HG03095 (cell line): ENCODE data around the gene COX6A1.
A peak's percentile ranks its signal among the peaks of the same experiment; 100 is the strongest.
"Not testable (repeated sequence)": the region's sequence is repeated elsewhere in the genome, so short reads cannot be mapped to it uniquely, and the experiment has no call there.

Experiments used
- ATAC-seq: cut with Tn5 transposase; IDR thresholded peaks from one replicate; pipeline ENCODE4 v1.9.1; 2021; ENCODE audit warnings: moderate library complexity; ENCODE audit not compliant: unreplicated experiment

COX6A1 gene

DNA sequence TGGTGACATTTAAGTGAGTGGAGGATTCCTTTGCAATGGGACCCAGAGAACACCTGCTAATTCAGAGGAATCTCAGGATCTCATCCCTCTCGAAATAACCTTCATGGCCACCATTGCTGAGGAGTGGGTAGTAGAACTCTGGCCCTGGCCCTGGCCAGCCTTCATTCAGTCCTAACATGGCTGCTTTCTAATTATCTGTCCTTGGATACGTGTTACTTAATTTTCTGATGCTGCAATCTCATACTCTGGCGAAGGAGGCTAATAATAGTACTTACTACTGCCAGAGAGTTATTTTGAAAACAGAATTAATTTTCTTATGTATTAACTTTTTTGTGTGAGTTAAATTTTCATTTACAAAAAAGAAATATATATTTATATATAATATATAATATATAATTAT is 12.1 kb upstream of the COX6A1 start:
- ATAC-seq = no peak

DNA sequence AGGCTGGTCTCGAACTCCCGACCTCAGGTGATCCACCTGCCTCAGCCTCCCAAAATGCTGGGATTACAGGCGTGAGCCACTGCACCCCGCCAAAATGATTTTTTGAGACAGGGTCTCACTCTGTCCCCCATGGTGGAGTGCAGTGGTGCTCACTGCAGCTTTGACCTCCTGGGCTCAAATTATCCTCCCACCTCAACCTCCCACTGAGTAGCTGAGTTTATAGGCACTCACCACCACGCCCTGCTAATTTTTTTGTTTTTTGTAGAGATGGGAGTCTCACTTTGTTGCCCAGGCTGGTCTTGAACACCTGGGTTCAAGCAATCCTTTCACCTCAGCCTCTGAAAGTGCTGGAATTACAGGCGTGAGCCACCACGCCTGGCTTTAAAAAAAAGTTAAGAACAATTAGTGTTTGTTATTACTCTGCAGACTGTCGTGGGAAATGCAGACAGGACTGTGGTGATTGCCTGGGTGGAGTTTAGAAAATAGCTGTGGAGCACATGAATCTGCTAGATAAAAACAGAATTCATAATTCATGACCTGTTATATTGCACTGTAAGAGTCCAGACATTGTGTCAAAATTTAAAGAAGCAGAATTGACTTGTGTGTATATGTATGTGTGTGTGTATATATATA is 9.2 kb upstream of the COX6A1 start:
- no peak for ATAC-seq

DNA sequence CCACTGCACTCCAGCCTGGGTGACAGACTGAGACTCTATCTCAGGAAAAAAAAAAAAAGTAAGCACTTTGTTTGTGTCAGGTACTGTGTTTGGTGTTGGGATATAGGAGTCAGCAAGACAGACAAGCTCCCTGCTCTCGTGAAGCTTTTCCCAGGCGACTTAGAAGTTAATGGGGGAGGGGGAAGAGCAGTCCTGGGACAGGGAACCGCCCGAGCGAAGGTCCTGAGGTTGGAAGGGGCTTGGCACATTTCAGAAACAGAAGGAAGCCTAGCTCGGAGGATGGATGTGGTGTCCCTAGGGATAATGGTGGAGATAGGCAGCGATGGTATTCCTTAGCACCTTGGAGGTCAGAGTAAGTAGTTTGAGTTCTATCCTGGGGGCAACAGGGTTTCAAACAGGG is 8.5 kb upstream of the COX6A1 start:
- no peak for ATAC-seq

DNA sequence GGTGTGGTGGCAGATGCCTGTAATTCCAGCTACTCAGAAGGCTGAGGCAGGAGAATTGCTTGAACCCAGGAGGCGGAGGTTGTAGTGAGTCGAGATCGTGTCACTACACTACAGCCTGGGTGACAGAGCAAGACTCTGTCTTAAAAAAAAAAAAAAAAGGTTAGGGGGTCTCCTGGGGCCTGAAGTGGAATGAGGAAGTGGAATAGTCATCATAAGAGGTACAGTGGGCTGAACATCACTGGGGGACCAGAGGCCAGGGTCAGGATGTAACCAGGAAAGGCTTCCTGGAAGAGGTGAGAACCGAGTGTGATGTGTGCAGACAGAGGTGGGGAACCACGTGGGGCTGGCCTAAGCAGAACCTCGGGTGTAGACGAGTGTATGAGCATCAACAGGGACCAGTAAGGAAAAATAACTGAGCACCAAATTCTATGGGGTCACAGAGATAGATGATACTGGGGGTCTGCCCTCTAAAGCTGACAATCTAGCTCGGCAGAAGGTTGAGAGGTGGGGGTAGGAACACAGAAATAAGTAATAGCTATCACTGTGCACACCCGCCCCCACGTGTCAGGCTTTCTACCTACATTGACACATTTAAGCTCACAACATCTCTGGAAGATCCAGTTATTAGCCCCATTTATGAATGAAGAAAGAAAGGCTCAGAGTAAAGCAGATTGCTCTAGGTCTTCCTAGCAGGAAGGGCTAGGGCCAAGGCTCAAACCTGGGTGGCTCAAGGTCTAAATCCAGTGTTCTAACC is 5.0 kb upstream of the COX6A1 start:
- no peak for ATAC-seq

DNA sequence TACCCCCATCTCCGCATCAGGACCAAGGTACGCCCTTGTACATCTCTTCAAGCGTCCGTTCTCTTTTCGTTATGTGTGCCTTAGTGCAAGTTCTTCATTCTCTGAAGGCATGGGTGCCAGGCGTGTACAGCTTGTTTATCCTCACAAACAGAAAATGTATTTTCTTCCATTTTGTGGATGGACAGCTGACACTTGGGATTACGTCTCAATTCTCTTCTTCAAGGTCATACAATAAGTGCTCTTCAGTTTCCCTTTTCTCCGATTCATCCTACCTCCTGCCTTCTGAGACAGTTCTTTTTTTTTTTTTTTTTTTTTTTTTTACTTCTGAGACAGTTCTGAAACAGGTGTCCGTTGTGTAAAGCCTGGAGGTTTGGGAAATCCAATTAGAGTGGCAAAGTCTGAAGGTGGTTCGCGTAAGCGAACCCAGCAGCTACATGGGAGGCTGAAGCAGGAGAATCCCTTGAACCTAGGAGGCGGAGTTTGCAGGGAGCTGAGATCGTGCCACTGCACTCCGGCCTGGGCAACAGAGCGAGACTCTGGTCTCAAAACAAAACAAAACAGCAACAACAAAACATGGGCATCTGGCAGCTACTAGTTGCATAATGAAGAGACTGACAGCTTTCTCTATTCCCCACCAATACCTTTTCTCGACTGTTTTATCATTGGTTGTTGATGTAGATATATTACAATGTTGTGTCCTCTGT is 734 bp downstream of the COX6A1 start:
- no peak for ATAC-seq

DNA sequence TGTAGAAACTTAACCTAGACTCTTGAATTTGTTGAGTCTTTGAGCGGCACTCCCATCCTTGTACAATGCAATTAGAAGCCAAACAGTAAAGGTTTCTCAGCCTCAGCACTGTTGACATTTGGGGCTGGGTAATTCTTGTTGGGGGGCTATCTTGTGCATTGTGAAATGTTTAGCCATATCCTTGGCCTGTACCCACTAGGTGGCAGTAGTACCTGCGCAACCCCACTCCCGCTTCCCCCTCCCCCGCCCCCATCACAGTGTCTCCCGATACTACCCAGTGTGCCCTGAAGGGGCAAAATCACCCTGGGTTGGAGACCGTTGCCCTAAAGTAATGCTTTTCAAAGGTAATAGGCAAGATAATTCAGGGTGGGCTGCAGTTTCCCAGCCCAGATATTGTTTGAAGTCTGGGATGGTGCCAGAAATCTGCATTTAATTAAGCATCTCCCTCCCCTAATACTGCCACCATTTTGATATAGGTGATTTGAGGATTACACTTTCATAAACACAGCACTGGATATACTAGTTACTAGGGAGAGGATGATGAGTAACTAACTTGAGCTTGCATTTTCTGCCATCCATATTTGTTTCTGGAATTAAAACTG is 1.8 kb downstream of the COX6A1 start:
- no peak for ATAC-seq

DNA sequence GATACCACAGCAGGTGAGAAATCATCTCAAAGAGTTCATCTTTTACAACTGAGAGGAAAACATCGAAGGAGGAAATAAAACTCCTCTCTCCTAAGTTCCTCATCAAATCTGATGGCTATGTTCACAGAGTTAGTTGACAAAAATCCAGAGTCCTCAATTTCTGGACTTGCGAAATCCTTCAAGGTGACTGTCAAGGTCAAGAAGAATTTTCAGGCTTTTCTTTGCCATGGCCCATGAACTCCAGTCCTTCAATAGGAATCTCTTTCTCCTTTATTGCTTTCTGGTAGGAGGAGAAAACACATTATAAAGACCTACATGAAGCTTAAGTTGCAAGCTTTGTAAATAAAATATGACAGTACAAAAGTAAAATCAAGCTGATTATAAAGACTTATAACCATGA is 6.8 kb downstream of the COX6A1 start:
- ATAC-seq = no peak

DNA sequence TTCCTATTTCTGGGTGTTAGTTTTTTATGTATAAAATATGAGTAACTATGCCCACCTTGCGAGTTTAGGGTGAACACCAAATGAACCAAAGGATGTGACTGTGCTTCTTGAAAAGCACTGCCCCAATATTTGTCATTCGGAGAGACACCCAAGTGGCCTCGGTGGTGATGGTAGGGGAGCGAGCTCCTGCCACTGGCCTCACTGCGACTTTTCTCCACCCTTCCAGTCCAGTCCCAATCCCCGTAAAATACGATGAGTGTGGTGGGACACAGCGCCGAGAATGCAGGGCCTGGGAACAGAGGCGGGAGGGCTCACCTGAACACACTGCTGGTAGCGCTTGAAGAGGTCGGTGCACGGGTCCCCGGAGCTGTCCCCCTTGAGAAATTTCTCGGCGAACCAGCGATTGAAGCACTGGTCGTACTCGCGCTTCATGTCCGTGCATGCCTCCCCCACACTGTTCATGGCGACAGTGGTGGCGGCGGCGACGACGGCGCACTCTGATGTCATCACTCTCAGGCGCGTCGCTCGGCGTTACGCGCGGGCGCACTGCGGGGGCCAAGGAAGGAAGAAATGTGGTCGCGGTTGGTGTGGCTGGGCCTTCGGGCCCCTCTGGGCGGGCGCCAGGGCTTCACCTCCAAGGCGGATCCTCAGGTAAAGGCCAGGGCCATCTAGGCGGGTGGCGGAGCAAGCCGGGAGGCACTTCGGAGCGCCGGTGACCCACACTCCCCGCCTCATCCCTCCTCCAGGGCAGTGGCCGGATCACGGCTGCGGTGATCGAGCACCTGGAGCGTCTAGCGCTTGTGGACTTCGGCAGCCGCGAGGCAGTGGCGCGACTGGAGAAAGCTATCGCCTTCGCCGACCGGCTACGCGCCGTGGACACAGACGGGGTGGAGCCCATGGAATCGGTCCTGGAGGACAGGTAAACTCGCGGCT is 8.3 kb downstream of the COX6A1 start, which contains the start of the genes GATC and TRIAP1:
Gene GATC, plus strand, starts transcription at position 534 of the 933 bp plus-strand sequence. Its CDS starts 37 bp downstream, at position 571.
Gene TRIAP1, minus strand, starts transcription at position 474 of the 933 bp plus-strand sequence. Its CDS starts 12 bp downstream, at position 462.
- ATAC-seq = peak; percentile 64

DNA sequence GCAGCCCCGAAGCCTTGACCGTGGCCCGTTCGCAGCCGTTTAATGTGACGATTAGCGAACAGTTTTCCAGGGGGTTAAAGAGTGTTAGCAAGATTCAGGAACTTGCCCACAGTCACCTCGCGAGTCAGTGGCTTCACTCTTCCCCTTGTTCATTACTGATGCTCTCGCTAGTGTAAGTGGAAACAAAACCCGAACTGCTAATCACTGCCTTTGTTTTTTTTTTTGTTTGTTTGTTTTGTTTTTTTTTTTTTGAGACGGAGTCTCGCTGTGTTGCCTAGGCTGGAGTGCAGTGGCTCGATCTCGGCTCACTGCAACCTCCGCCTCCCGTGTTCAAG is 8.9 kb downstream of the COX6A1 start:
- ATAC-seq = not testable (repeated sequence)

DNA sequence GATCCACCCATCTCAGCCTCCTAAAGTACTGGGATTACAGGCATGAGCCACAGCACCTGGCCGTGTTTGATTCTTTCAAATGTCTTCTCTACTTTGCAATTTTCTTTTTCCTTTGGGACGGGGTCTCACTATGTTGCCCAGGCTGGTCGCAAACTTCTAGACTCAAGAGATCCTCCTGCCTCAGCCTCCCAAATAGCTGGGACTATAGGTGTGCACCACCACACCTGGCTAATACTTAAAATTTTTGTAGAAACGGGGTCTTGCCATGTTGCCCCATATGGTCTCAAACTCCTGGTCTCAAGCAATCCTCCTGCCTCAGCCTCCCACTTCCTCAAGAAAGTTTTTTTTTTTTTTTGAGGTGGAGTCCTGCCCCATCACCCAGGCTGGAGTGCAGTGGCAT is 10.1 kb downstream of the COX6A1 start:
- ATAC-seq = no peak

DNA sequence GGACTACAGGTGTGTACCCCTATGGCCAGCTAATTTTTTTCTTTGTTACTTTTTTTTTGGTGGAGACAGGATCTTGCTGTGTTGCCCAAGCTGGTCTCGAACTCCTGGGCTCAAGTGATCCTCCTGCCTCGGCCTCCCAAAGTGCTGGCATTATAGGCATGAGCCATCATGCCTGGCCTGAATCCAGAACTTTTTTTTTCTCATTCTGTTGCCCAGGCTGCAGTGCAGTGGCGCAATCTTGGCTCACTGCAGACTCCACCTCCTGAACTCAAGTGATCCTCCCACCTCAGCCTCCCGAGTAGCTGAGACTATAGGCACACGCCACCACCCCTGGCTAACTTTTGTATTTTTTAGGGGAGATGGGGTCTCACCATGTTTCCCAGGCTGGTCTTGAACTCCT is 14.6 kb downstream of the COX6A1 start:
- ATAC-seq = not testable (repeated sequence)

DNA sequence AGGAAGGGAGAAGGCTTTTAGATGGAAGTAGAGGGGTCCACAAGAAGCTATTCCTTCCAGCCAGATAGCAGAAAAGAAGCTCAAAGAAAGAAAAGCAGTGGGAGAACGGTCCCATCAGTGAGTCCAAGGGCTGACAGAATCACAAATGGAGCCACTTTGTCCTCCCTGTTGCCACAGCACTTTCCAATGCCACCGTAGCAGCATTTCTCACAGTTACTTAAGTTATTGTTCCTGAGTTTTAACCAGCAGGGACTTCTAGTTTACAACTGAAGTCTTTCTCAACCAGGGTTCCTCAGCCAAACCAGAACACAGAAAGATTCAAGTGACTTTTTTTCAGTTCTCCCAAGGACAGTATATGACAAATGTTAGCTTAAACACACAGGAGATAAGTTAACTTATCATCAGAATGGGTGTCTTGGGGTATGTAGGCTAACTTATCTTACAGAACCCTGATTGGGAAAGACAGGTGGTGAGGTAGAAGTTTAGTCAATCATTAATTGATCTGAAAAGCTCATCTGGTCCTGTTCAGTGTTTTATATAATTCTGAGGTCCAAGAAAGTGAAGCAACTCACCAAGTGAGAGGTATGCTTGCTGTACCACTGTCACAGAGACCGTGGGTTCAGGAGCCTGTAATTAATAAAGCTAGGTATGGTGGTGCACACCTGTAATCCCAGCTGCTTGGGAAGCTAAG is 15.3 kb downstream of the COX6A1 start:
- ATAC-seq = no peak

DNA sequence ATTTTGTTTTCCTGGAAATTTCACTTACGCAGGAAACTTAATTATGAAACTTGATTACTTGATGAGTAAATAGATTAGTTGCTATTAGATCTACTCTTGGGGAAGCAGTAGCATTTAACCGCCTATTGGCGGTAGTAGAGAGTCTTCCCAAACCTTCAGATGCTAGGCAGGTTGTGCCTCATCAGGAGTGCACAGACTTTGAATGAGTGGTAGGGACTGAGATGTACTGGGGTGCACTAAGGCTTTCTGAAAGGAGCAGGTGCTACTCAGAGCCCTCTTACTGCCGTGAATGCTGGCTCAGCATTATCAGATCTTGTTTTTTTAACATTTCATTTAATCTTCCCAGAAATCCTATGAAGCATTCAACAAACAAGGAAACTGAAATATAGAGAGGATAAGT is 16.1 kb downstream of the COX6A1 start:
- ATAC-seq = no peak

DNA sequence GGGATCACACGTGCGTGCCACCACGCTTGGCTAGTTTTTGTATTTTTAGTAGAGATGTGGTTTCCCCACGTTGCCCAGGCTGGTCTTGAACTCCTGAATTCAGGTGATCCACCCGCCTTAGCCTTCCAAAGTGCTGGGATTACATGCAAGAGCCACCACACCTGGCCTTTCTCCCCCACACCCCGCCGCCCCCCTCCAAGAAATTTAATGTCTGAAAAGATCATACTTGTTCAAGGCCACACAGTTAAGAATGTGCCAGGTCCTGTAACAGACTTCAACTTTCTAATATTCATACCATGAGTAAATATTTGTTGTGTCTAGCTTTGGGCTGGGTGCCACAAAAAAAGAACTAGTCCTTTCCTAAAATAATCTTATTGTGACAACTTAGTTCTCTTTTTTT is 17.4 kb downstream of the COX6A1 start:
- ATAC-seq = no peak

DNA sequence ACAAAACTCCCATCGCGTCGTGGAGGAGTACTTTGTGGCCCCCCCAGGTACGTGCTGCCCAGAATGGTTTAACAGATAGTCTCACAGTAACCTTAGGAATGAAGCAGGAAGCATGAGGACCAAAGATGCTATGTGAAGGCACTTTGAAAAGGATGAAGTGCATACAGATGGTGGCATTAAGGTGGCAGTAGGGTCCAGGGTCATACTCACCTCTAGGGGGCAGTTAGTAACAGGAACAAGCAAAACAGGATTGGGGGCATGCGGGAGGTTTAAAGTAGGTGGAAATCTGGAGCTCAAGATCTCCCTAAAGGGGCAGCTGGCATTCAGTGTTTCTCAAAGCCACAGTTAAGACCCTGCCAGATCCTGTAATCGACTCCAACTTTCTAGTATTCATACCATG is 19.2 kb downstream of the COX6A1 start:
- no peak for ATAC-seq

DNA sequence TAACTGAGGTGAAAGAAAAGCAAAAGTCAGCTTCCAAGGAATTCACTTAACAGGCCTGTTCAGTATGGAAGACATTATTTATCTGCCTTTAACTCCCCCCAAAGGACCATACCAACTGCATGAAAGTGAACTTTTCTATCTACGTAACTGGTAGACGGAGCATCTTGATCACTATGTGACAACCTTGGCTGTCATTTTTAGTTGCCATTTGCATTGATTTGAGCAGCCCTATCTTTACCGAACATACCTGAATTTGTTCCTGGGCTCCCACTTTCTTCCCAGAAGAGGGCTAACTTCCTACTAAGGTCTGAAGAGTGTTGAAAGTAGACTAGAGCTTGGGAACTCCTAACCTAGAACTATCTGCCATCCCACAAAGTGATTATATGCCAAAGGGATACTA is 22.2 kb downstream of the COX6A1 start:
- ATAC-seq = no peak

DNA sequence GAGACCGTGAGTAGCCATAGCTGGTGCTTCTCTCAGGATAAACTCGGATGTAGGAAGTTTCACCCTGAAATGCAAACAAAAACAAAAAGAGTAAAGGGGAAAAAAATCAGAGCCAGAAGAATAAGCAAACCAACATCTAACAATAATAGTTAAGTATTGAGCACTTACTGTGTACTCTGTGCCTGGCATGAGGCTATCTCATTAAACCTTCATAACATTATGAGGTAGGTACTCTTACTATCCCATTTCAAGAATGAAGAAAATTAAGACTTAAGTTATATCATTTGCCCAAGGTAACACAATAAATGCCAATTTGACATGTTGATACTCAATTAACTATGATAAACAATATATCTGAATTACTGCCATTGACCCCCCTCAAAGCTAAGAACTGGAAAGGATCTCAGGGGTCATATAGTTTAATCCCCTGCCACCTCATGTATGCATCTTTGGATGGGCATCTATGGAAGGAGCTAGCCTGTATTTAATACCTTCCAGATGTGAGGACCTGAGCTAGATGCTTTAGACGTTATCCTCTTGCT is 24.3 kb downstream of the COX6A1 start:
- ATAC-seq = no peak

DNA sequence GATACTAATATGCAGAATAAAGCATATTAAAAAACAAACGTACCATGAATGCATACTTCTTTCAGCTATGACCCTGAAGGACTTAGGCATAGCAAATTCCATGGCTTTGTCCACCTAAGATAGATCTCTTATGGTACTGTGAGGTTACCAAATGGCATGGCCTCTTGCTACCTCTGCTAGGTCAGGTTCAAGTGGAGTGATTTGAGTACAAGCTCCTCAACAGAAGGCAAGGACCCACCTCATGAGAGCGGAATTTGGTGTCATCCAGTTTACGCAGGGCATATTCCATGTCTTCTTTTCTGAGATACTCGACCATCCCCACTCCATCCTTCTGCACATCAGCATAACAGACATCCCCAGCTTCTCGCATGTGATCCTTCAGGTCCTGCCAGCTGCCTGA is 25.8 kb downstream of the COX6A1 start:
- no peak for ATAC-seq

DNA sequence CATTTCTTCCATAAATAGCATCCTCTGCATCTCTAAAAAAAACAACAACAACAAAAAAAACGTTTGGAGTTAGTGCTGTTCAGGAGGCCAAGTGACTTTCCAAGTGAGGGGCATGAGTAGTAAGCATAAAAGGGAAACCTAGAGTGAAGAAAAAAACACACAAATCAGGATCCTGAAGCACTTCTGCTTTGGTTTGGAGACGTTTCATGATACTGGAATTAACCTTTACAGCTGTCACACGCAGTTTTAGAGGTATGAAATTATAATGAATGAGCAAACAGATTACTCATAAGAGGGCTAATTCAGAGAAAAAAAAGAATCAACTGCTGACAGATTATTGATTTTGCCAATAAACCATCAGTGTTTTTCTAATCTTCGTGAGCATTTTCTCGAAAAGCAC is 27.8 kb downstream of the COX6A1 start:
- no peak for ATAC-seq
